ENCODE measurements around the gene RASD1.

The RASD1 gene

DNA sequence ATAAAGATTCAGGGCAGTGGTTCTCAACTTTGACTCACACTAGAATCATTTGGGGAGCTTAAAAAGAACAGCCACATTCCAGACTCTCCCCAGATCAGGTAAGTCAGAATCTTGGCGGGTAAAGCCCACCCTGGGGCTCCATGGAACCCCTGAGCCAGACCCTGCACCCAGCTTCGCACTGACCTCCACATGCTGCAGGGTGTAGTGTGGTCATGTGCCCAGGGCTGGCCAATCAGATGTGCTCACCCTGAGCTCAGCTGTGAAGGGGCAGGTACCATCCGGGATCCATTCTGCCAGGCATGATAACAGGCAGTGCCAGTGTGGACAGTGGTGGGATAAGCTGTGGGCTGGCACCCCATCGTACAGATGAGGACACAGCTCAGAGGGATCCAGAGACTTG lies 47.5 kb downstream of the RASD1 start:
- H3K27ac ChIP-seq (ENCODE audit: low read depth, low read length) = no peak overlapping the region
- H3K27me3 ChIP-seq (ENCODE audit: control insufficient read depth, low read length) = peaks cover 23% of the 10 kb centered on the region
- peaks cover 14% of the 10 kb centered on the region for H3K4me1 ChIP-seq (ENCODE audit: control insufficient read depth, low read length)

DNA sequence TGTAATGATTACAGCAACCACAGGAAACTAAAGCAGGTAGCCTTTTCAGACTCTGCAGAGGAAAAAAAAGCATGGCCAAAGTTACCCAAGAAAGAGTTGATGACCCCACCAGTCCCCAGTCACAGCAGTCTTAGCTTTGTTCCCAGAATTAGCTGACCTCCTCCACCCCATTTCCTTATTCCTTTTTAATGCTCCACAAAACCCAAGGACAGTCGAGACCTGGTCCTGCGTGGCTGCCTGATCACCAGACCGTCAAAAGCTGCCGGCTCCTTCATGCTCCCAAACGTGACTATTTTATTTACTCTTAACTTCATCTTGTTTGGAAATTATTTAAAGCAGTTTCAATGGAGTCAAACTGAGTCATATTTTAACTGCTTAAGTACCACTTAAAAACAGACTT lies 48.1 kb downstream of the RASD1 start:
- no peaks in the 10 kb centered on the region for H4K20me1 ChIP-seq (ENCODE audit: control insufficient read depth, insufficient read depth, low read depth, low read length)
- peaks cover 14% of the 10 kb centered on the region for H3K4me1 ChIP-seq (ENCODE audit: control insufficient read depth, low read length)
- H3K79me2 ChIP-seq (ENCODE audit: control insufficient read depth, low read length) = no peaks in the 10 kb centered on the region
- no peak for TF ChIP-seq EZH2phosphoT487 (IDR thresholded peaks at IDR 0.05; ENCODE audit: borderline replicate concordance, low read length)
- TF ChIP-seq, protein P1, sequence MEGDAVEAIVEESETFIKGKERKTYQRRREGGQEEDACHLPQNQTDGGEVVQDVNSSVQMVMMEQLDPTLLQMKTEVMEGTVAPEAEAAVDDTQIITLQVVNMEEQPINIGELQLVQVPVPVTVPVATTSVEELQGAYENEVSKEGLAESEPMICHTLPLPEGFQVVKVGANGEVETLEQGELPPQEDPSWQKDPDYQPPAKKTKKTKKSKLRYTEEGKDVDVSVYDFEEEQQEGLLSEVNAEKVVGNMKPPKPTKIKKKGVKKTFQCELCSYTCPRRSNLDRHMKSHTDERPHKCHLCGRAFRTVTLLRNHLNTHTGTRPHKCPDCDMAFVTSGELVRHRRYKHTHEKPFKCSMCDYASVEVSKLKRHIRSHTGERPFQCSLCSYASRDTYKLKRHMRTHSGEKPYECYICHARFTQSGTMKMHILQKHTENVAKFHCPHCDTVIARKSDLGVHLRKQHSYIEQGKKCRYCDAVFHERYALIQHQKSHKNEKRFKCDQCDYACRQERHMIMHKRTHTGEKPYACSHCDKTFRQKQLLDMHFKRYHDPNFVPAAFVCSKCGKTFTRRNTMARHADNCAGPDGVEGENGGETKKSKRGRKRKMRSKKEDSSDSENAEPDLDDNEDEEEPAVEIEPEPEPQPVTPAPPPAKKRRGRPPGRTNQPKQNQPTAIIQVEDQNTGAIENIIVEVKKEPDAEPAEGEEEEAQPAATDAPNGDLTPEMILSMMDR (IDR thresholded peaks at IDR 0.05; ENCODE audit: low read depth, low read length, poor library complexity, severe bottlenecking) = no peak
- H3K9me2 ChIP-seq (replicated peaks; ENCODE audit: control insufficient read depth, low read length) = no peaks in the 10 kb centered on the region
- H3F3A ChIP-seq (ENCODE audit: control insufficient read depth, insufficient read depth) = no peaks in the 10 kb centered on the region
- no peak overlapping the region for H3K27ac ChIP-seq (ENCODE audit: low read depth, low read length)
- H3K4me3 ChIP-seq (ENCODE audit: low read length) = no peak overlapping the region
- no peaks in the 10 kb centered on the region for H3K36me3 ChIP-seq (ENCODE audit: control insufficient read depth, low read length)
- H3K27me3 ChIP-seq (ENCODE audit: control insufficient read depth, low read length) = peaks cover 23% of the 10 kb centered on the region
- no peaks in the 10 kb centered on the region for H3K9me3 ChIP-seq (ENCODE audit: control insufficient read depth, insufficient read depth, low read length)
- H3K4me2 ChIP-seq (ENCODE audit: low read length) = no peak overlapping the region

More for the DNA sequence above, 47.5 kb downstream of the RASD1 start:
- Histone ChIP-seq H3K36me3 (ENCODE audit: control insufficient read depth, low read length) (no peaks in the 10 kb centered on the region), H3K4me2 (ENCODE audit: low read length) (no peak overlapping the region), H3K79me2 (ENCODE audit: control insufficient read depth, low read length) (no peaks in the 10 kb centered on the region), H3K9me3 (ENCODE audit: control insufficient read depth, insufficient read depth, low read length) (no peaks in the 10 kb centered on the region), H3F3A (ENCODE audit: control insufficient read depth, insufficient read depth) (no peaks in the 10 kb centered on the region), H3K4me3 (ENCODE audit: low read length) (no peak overlapping the region), H3K9me2 (replicated peaks; ENCODE audit: control insufficient read depth, low read length) (no peaks in the 10 kb centered on the region), H4K20me1 (ENCODE audit: control insufficient read depth, insufficient read depth, low read depth, low read length) (no peaks in the 10 kb centered on the region)
- no peak for TF ChIP-seq EZH2phosphoT487 (IDR thresholded peaks at IDR 0.05; ENCODE audit: borderline replicate concordance, low read length)
- TF ChIP-seq, protein P1 (IDR thresholded peaks at IDR 0.05; ENCODE audit: low read depth, low read length, poor library complexity, severe bottlenecking) = no peak

DNA sequence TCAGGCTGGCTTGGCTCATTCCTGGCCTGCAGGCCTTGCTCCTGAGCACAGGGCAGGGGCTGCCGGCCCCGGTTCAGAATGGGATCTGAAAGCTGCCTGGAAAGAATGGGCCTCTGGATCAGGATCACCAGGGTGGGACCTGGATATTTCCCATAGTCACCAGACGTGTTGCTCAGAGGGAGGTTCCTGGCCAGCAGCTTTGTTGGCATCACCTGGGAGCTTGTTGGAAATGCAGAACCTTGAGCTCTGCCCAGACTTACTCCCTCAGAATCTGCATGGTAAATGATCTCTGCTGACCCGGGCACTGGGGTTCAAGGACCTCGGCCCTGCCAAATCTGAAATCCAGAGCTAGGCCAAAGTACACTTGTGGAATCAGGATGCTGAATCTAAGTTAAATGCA lies 48.9 kb downstream of the RASD1 start:
- Histone ChIP-seq H3K9me3 (ENCODE audit: control insufficient read depth, insufficient read depth, low read length) (no peaks in the 10 kb centered on the region), H3K4me2 (ENCODE audit: low read length) (no peak overlapping the region), H3K4me3 (ENCODE audit: low read length) (no peak overlapping the region), H4K20me1 (ENCODE audit: control insufficient read depth, insufficient read depth, low read depth, low read length) (no peaks in the 10 kb centered on the region), H3K4me1 (ENCODE audit: control insufficient read depth, low read length) (peaks cover 14% of the 10 kb centered on the region), H3K79me2 (ENCODE audit: control insufficient read depth, low read length) (no peaks in the 10 kb centered on the region), H3K27ac (ENCODE audit: low read depth, low read length) (no peak overlapping the region), H3K36me3 (ENCODE audit: control insufficient read depth, low read length) (no peaks in the 10 kb centered on the region), H3K9me2 (replicated peaks; ENCODE audit: control insufficient read depth, low read length) (no peaks in the 10 kb centered on the region), H3F3A (ENCODE audit: control insufficient read depth, insufficient read depth) (no peaks in the 10 kb centered on the region), H3K27me3 (ENCODE audit: control insufficient read depth, low read length) (peaks cover 23% of the 10 kb centered on the region)
- TF ChIP-seq, protein P1 (IDR thresholded peaks at IDR 0.05; ENCODE audit: low read depth, low read length, poor library complexity, severe bottlenecking) = no peak
- no peak for TF ChIP-seq EZH2phosphoT487 (IDR thresholded peaks at IDR 0.05; ENCODE audit: borderline replicate concordance, low read length)
